ENCODE data around the gene ACSF2. TPM values are rescaled to one million over a fixed set of nuclear protein-coding genes. Genes with fewer than 3 reads are reported as not detected.

Gene ACSF2
- total and polyA plus RNA-seq, 2 donors (not counting 3 experiments of a cell fraction or from before 2014, with no cell fraction given): 33.2 to 37.2 TPM

- DNase-seq (ENCODE audit: low read depth, low spot score): no peak
- H3K36me3 ChIP-seq (ENCODE audit: control insufficient read depth in 2 of 2, extremely low read depth in 1 of 2, insufficient read depth in 2 of 2, low read length in 2 of 2): no peaks in the 10 kb centered on the region
- dilution Hi-C loops (cut with MboI; ENCODE audit: extremely low pct_ligation_motif_present, low sequenced_read_pairs): no loop called here
- H3K9me1 ChIP-seq (replicated peaks; ENCODE audit: control insufficient read depth, extremely low read depth, insufficient read depth, low read length): no peaks in the 10 kb centered on the region
- no peak overlapping the region for H3K9ac ChIP-seq (replicated peaks; ENCODE audit: extremely low read depth, insufficient read depth, low read length)
- H4K20me1 ChIP-seq (replicated peaks; ENCODE audit: control insufficient read depth, extremely low read depth, insufficient read depth, low read length): no peaks in the 10 kb centered on the region
- H3K27me3 ChIP-seq (ENCODE audit: control insufficient read depth in 2 of 2, insufficient read depth in 2 of 2, low read length in 2 of 2): no peaks in the 10 kb centered on the region
- H3K79me2 ChIP-seq (ENCODE audit: control insufficient read depth, insufficient read depth, low read length): no peaks in the 10 kb centered on the region
- H3K4me3 ChIP-seq (replicated peaks in 1 of 3; ENCODE audit: insufficient read depth in 1 of 3, low read depth in 1 of 3, low read length in 3 of 3): no peak overlapping the region
- POLR2A ChIA-PET: interaction anchor here (0.9 kb wide), 1 partner anchor 32 kb away, joined by 3 read pairs; the partner anchor contains the start of gene LRRC59
- no peaks in the 10 kb centered on the region for H3K9me3 ChIP-seq (replicated peaks; ENCODE audit: control insufficient read depth, insufficient read depth, low read length)
- H3K4me2 ChIP-seq (ENCODE audit: insufficient read depth, low read length): no peak overlapping the region
- intact Hi-C loops (cut with micrococcal nuclease): no loop called here
- no peak overlapping the region for H2AFZ ChIP-seq (ENCODE audit: low read depth, low read length)
- H3K27ac ChIP-seq (ENCODE audit: insufficient read depth, low read depth, low read length): no peak overlapping the region
- FAIRE-seq: no peak
- H3K4me1 ChIP-seq (ENCODE audit: control insufficient read depth, extremely low read depth, insufficient read depth, low read length): peaks cover 14% of the 10 kb centered on the region
- BruUV-seq (replicated peaks): no TSS peak
- CTCF ChIA-PET: interaction anchor here (1.3 to 4.4 kb wide), 2 partner anchors 32 to 37 kb away, joined by 3 to 20 read pairs; partner anchors contain the start of gene LRRC59
- TF ChIP-seq CTCF (IDR thresholded peaks at IDR 0.05; ENCODE audit: extremely low read depth in 1 of 2, insufficient read depth in 1 of 2, low read depth in 1 of 2, low read length in 2 of 2): no peak
- TF ChIP-seq POLR2A (IDR thresholded peaks at IDR 0.05; ENCODE audit: low read depth, low read length): no peak
- TF ChIP-seq EZH2 (IDR thresholded peaks at IDR 0.05; ENCODE audit: borderline replicate concordance, low read depth, low read length, severe bottlenecking): no peak
- no peak for TF ChIP-seq MYC (IDR thresholded peaks at IDR 0.05; ENCODE audit: low read depth, low read length)
- no peak for TF ChIP-seq POLR2AphosphoS5 (IDR thresholded peaks at IDR 0.05; ENCODE audit: insufficient read depth, low read depth, low read length)
- TF ChIP-seq JUN (IDR thresholded peaks at IDR 0.05; ENCODE audit: borderline replicate concordance, insufficient read depth, insufficient read length, low read depth): no peak
- TF ChIP-seq GATA2 (IDR thresholded peaks at IDR 0.05; ENCODE audit: insufficient read depth, insufficient read length, low read depth, low read length): no peak
- no peak for TF ChIP-seq FOS (IDR thresholded peaks at IDR 0.05; ENCODE audit: borderline replicate concordance, insufficient read depth, low read length)
- TF ChIP-seq MAX (IDR thresholded peaks at IDR 0.05; ENCODE audit: insufficient read depth, insufficient read length): no peak
These were observed 3.8 kb downstream of the ACSF2 start for GRCh38 chr17:50429793-50430192.

All from endothelial cell of umbilical vein (primary cell).